HG02623 (cell line): Measurements from ENCODE around the gene SLC22A24.
"Not testable (repeated sequence)": the region's sequence is repeated elsewhere in the genome, so short reads cannot be mapped to it uniquely, and the experiment has no call there.

Source experiments
- ATAC-seq: cut with Tn5 transposase; IDR thresholded peaks from one replicate; pipeline ENCODE4 v1.9.1; 2021; ENCODE audit warnings: moderate library complexity; ENCODE audit not compliant: unreplicated experiment

Gene SLC22A24

GRCh38 chr11:63144121-63144520 lies at the start of gene SLC22A24:
Gene SLC22A24, minus strand, starts transcription at chr11:63144221. Its CDS starts 442 bp downstream, at chr11:63143779.
- no peak for ATAC-seq

- no peak for ATAC-seq
Measured at GRCh38 chr11:63180536-63180935, 36.5 kb upstream of the SLC22A24 start.

GRCh38 chr11:63179432-63180041 lies 35.5 kb upstream of the SLC22A24 start:
- ATAC-seq: no peak

- no peak for ATAC-seq
Measured at GRCh38 chr11:63177872-63178271, 33.9 kb upstream of the SLC22A24 start.

GRCh38 chr11:63165706-63166310 lies 21.8 kb upstream of the SLC22A24 start:
- ATAC-seq: no peak

GRCh38 chr11:63155794-63156193 lies 11.8 kb upstream of the SLC22A24 start:
- no peak for ATAC-seq

- no peak for ATAC-seq
Measured at GRCh38 chr11:63146581-63146980, 2.6 kb upstream of the SLC22A24 start.

- no peak for ATAC-seq
Measured at GRCh38 chr11:63142459-63142858, 1.6 kb downstream of the SLC22A24 start.

- no peak for ATAC-seq
Measured at GRCh38 chr11:63132985-63133775, 10.8 kb downstream of the SLC22A24 start.

- ATAC-seq: no peak
Measured at GRCh38 chr11:63099555-63099954, 44.5 kb downstream of the SLC22A24 start.

- no peak for ATAC-seq
Measured at GRCh38 chr11:63080682-63081081, 63.3 kb downstream of the SLC22A24 start.

GRCh38 chr11:63046203-63046602 lies 97.8 kb downstream of the SLC22A24 start:
- not testable (repeated sequence) for ATAC-seq

- ATAC-seq: no peak
Measured at GRCh38 chr11:63042596-63042995, 101.4 kb downstream of the SLC22A24 start.

GRCh38 chr11:63032457-63032856 lies 111.6 kb downstream of the SLC22A24 start:
- ATAC-seq: no peak
